Fibroblast of upper back skin (primary cell): ENCODE data around the gene SLC30A1.
"Not testable (repeated sequence)": the region's sequence is repeated elsewhere in the genome, so short reads cannot be mapped to it uniquely, and the experiment has no call there.

ENCODE experiments used
- DNase-seq: peaks from one replicate; pipeline ENCODE4 v3.0.0-alpha.2; 2013

SLC30A1 gene, protein sequence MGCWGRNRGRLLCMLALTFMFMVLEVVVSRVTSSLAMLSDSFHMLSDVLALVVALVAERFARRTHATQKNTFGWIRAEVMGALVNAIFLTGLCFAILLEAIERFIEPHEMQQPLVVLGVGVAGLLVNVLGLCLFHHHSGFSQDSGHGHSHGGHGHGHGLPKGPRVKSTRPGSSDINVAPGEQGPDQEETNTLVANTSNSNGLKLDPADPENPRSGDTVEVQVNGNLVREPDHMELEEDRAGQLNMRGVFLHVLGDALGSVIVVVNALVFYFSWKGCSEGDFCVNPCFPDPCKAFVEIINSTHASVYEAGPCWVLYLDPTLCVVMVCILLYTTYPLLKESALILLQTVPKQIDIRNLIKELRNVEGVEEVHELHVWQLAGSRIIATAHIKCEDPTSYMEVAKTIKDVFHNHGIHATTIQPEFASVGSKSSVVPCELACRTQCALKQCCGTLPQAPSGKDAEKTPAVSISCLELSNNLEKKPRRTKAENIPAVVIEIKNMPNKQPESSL

DNA sequence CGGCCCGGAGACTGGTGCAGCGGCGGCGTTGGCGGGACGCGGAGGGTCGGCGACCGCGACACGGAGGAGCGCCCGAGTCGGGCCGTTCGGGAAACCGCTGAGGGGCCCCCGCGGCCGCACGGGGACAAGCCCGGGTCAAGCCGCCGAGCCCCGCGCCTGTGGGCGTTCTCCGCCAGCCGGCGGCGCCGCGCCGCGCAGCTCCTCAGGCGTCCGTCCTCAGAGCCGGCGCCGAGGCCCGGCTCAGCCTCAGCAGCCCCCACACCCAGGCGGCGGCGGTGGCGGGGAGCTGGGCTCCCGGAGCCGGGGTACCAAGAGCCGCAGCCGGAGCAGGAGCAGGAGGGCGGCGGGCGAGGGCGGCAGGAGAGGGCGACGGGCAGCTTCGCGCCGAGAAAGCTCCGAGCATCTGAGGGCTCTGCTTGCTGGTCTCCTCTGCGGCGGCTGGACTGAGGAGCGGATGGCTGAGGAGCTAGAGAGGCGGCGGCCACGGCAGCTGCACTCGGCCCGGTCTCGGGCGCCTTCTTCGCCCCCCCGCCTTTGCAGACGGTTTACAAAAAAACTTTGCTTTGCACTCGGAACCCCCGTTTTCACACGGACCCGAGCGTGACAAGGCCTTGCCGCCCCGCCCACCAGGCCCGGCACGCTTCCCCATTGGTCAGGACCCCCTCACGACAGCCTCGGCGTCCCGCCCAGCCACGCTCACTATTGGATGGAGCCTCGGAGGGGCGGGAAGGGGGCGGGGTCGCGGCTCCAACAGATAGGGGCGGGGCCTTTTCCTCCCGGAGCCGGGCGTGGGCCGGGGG lies at the start of gene SLC30A1:
SLC30A1 (minus strand) TSS at position 522 of the 800 bp plus-strand sequence. CDS start 549 bp downstream, outside the sequence.
- DNase-seq = peak; percentile 99

DNA sequence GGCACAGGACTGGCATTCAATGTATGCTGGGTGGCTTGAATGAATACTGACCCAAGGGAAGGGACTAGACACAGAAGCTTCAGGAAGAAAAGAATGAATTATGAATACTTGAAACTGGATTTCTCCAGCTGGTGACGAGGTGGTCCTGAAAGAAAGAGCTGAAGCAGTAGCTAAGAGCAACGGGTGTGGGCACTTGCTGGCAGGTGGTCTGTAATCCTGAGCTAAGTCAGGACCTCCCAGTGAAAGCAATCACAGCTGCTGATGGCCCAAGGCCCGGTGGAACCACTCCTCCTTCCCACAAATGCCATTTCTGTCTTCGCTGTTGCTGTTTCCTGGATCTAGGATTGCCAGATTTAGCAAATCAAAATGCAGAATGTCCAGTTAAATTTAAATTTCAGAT lies 49.5 kb upstream of the SLC30A1 start:
- no peak for DNase-seq

DNA sequence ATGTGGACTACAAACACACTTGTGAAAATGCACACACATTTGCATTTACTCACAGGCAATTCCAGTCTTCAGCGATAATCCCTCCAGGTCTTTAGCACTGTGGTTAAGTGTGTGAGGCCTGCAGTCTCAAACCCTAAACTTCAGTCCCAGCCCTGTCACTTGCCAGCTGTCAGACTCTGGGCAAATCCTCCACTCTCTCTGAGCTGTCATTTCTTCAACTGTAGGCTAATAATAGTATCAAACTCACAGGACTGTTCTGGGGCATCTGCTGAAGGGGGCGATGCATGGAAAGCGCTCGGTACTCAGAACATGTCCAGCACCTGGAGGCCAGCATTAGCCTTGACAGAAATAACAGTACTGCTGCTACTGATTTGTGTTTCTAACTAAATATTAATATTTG lies 48.3 kb upstream of the SLC30A1 start:
- no peak for DNase-seq

DNA sequence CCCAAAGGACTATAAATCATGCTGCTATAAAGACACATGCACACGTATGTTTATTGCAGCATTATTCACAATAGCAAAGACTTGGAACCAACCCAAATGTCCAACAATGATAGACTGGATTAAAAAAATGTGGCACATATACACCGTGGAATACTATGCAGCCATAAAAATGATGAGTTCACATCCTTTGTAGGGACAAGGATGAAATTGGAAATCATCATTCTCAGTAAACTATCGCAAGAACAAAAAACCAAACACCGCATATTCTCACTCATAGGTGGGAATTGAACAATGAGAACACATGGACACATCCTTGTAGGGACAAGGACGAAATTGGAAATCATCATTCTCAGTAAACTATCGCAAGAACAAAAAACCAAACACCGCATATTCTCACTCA lies 46.9 kb upstream of the SLC30A1 start:
- not testable (repeated sequence) for DNase-seq

DNA sequence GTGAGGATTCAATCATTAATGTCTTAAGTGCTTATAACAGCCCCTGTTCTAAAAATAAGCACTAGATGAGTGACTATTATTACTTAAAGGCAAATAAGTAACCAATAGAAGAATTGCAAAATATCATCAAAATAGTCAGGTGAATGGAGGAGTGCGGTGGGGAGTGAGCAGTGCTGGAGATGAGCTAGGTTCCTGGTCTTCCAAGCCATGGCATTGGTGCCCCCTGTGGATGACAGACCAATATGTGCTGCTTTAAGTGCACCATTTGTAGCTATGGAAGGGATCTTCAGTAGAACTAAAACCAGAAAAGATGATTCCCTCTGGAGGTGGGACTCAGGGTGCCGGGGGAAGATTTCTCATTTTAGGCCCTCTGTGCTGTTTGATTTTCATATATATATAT lies 46.1 kb upstream of the SLC30A1 start:
- DNase-seq = peak; percentile 41

DNA sequence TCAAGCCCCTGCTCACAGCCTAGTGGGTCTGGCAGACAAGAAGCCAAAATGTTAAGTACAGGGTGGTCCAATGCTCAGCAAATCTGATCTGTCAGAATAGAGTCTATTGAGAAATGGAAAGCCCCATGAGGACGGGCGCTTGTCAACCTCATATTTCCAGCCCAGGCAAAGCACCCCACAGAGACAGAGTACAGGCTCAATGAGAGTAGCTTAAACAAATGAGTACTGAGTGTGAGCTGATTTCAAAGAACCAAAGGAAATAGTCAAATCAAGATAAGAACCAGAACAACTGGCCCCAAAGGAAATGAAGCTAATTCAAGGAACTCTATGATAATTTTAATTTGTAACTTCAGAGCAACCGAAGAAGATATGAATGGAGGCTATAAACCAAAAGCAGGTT lies 44.6 kb upstream of the SLC30A1 start:
- DNase-seq = no peak

DNA sequence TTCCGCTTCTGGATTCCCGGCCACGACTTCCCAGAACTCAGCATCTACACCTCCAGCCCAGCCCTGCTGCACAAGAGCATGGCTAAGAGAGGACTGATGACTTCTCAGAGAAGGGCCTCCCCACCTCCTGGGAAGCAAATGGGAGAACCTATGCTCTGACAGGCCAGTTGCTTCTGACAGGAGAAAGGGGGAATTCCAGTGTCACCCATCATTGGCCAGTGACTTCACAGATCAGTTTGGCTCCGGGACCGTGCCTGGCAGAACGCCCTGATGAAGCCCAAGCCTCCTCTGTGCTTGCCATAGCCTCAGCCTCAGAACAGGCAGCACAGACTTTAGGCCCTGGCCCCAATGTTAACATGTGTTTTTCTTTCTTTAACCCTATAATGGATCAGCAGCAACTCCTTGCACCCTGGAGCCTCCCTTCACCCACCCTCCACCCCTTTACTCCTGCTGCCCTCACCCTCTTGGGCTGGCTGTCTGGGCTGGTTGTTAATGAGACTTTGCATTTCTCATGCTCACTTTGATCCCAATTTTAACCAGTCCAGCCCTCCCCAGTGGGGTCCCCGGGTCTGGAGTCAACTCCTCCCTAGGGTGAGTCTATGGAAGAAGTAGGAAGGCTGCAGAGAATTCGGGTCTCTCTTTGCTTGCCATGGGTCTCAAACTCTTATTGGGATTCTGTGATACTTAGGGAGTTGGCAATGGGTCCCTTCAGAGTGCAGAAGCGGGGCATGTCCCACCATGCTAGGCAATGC lies 42.7 kb upstream of the SLC30A1 start:
- no peak for DNase-seq

DNA sequence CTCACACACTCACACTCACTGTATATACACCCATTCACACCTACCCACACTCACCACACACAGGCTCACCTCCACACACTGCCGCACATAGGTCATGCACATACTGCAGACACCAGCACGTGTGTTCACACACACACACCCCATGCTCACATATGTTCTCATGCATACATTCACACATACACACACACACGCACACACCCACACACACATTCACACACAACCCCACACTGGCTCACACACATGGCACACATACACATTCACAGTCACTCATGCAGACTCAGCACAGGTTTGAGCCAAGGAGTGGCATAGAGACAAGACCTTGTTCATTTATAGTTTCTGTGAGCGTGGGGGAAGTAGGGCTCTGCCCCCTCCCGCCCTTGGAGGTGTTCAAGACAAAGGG lies 41.1 kb upstream of the SLC30A1 start:
- no peak for DNase-seq

DNA sequence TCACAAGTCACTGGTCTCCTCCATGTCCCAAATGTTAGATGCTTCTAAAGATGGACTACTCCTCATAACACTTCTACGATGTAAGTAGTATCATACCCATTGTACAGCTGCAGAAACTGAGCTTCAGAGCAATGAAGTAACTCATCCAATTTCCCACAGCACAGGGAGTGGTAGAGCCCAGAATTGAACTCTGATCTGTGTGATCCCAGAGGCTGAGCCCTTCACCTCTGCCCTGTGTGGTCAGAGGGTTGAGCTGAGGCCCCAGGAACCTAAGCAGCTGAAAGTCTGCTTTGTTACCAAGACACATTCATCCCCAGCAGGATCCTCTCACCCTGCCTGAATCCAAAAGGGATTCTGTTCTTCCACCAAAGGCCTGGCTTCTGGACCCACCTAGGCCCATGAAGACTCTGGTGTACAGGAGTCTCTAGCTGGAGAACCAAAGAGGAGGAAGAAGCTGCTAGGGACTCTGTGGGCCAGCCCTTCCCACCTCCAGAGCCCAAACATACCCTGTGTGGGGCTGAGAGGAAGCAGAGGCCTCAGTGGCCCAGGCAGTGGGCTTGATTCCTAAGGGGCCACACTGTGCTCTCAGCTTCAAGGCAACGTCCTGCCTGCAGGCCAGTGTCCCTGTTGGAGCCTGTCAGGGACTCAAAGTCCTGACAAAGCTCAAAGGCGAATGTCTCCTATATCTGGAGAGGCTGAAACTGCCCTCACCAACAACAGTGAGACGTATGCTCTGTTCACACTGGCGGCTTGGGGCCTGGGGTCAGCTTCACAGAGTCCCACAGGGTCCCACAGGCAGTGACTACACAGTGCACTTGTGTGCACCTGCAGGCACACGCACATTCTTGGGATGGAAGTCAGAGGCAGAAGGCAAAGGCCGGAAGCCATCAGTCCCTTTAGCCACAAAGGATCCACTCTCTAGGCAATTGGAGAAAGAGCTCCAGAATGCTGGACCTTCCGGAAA lies 40.4 kb upstream of the SLC30A1 start:
- DNase-seq = no peak

DNA sequence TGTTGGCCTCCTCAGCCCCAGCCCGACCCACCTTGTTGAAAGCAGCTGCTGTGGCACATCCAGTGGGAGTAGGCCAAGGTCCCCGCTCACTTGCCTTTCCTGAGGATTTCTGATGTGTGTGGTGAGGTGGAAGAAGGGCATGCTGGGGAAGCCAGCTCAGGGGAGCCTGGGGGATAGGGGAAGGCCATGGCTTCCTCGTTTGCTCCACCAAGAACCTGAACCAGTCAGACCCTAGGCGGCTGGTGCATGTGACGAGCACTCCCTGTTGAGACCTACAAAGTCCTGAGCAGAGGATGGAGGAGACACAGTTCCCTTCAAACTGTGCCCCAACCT lies 38.0 kb upstream of the SLC30A1 start:
- no peak for DNase-seq

DNA sequence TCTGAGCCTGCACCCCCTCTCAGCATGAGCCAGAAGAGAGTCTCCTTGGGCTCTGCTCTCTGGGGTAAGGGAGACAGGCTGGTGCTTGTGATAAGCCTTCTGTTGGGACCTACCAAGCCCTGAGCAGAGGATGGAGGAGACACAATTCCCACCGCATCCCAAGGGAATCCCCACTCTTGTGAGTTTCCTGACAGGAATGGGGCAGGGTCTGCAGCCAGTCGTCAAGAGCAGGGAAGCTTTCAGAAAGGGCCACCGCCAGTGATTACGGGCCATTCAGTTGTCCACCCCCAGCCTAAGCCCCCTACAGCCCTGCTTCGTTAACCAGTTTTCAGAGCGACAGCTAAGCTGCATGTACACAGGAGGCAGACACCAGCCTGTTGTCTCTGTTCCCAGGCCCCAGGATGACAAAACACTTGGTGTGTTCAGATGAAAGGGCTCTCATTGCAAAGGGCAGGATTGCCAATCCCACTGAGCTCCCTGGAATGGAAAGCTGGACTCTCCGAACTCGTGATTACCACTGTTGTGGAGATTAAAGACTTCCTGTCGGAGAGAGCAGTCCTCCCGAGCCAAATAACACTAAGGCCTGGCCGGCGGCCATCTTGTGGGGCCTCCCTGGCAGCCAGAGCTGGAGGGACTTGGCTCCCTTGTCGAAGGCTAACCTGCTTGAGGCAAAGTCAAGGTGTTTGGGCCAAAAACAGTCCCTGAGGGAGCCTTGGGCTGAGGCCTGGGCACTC lies 37.4 kb upstream of the SLC30A1 start:
- peak; percentile 37 for DNase-seq

DNA sequence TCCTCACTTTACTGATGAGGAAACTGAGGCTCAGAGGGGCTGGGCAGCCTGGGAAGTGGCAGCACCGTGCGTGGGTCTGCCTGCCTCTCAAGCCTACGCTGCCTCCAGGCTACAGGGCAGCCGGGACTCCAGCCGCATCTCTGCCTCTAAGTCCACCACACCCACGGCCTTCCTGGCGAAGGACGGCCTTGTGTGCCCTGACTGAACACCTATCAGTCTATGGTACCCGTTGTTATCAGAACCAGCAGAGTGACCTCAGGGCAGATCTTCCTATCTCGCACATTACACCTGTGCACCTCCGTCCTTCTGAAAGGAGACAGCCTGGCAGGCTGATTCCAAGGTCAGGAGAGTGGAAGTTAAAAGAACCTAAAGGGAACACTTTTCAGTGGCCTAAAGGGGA lies 35.7 kb upstream of the SLC30A1 start:
- no peak for DNase-seq

DNA sequence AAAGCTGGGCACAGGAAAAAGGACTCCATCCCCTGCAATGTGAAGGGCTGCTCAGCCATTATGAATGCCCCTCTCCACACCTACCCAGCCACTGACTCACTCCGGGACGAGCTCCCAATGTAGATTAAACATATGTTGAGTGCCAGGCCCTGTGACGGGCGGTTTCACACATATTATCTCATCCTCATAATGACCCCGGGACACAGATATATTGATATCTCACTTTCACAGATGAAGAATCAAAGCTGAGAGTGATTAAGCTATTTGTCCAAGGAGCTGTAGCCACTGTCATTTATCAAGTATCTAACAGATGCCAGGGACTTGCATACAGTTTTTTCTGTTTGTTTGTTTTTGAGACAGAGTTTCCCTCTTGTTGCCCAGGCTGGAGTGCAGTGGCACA lies 35.0 kb upstream of the SLC30A1 start:
- DNase-seq = no peak

DNA sequence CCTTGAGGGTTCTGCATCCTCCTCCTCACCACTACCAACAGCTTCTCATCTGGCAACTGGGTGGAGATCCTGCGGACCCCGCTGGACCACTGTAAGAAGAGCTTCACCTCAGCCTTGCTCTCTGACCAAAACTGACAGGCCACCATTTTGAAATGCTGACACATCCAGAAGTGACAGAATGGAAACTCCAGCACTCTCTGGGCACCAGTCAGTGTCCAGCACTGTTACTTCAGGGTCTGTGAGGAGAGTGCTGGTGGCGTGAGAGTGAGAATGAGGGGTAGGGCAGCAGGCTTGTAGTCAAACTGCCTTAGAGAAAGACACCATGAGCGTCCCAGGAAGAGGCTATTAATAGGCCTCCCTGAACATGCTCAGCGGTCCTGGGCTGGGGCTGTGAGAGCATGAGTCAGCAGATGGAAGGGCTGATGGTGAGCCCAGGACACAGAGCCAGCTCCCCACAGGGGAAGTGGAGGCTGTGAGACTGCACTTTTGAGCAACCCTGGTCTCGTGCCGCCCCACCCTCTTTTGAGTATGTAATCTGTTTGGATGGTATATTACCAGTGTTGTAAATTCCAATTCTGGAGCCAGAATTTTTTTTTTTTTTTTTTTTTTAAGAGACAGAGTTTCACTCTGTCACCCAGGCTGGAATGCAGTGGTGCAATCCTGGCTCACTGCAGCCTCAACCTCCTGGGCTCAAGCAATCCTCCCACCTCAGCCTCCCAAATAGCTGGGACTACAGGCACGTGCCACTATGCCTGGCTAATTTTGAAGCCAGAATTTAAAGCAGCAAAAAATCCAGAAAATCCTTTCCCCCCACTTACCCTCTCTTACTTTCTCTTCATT lies 34.4 kb upstream of the SLC30A1 start:
- peak; percentile 93 for DNase-seq

DNA sequence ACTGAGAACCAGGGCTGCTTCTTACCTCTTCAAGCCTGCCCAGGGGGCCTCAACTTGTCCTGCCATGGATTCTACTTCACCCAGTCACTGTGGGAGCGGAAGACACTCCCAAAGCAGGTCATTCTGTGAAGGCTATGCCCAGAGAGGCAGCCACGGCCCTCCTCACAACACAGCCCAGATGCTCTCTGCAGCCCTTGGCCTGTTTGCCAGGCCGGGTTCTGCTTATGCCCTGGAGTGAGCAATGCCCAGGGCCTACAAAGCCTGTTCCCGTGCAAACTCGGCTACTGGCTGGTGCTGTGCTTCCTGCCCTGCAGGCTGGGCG lies 33.8 kb upstream of the SLC30A1 start:
- DNase-seq = no peak

DNA sequence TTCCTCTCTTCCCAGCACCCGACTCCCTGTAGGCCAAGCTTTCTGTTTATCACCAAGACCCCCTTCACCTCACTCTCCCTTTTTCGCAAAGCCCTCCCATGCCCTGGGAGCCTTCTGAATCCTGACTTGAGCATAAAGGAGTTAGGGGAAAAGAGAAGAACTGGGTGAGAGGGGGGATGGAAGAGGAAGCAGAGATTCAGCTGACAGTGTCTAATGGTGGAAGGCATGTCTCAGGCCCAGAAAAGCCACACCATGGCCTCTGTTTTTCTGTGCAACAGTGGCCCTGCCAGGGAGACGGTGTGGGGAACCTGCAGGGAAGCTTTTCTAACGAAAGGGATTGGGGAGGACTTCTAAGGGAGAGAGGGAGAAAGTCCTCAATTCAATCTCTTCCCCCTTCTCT lies 32.9 kb upstream of the SLC30A1 start:
- no peak for DNase-seq

DNA sequence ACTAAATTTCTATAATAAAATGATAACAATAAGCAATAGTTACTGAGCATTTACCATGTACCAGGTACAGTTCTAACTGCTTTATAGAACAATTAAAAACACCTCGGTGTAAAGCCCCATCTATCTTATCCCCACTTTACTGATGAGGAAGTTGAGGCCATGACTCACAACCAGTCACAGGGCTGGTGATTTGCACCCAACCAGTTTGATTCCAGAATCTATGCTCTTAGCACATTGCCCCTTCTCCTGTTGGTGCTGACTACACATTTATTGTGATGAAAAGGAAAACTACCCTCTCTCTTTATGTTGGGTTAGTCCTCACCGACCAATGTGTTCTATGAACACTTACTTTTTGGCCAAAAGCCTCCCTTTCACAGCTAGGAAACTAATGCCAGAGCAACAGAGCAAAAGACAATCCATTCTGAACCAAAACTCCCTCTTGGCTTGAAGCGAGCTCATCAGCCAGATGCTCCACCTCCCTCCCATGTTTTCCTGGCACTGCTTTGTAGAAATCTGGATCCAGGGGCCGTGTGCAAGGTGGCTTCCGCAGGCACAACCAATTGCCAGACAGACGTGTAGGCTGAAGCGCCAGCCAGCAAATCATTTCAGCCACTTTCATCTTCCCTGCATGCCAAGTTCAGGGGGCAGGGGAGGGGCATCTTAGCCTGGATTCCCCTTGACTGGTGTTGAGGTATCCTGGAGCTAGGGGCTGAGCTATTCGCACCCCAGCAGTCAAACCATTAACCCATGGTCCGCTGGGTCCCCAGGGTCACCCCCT lies 32.0 kb upstream of the SLC30A1 start:
- peak; percentile 59 for DNase-seq

DNA sequence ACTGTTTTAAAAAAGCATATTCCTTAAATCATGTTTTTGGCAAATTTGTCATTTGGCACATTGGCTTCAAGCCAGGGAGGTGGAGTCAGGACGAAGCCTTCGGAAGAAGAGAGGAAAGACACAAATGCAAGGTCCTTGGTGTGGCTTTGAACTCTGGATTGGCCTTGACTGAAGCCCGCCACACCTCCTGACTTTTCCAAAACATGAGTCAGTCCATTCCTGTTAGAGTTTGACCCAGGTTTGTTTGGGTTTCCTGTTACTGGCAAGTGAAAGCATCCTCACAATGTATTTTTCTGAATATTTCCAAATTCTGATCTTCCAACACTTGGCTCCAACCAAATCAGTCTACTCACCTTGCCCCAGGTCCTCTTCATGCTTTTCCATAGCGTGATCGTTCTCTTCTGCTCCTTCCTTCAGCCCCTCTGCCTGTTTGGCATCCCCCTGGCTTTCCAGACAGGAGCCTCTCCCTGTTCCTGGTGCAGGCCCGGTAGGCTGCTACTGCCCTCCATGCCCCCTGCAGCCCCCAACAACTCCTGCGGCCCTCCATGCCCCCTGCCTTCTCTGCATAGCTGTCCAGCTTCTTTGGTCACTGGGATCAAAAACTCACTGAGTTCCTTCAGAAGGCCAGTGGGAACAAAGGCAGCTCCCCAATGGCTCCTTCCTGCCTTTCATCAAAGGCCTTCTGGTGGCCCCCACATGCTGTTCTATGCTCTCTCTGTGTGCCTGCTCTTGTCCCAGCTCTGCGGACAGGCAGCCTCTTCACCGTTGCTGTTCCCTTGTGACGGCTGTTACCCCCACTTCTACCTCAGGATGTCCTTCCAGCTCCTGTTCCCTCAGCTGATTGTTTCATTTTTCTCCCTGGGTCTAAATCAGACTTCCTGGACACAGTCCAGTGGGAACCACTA lies 30.4 kb upstream of the SLC30A1 start:
- DNase-seq = no peak
